A172 (cell line): Measurements from ENCODE around the gene HDAC9. TPM values are rescaled to one million over a fixed set of nuclear protein-coding genes. Genes with fewer than 3 reads are reported as not detected.

Source experiments
- DNase-seq: peaks from one replicate; pipeline ENCODE4 v3.0.0-alpha.2; 2015; ENCODE audit warnings: low spot score
- total RNA-seq: library from RNA; depleted of rRNA; stranded (reverse); fragments of >200 nt; shearing (Covaris generic); gene quantifications from 2 replicates; pipeline ENCODE4 v1.2.3, GENCODE V29; 2014

Gene HDAC9
- total RNA-seq, 1 experiment from 2014 or later = 53.6 TPM

DNA sequence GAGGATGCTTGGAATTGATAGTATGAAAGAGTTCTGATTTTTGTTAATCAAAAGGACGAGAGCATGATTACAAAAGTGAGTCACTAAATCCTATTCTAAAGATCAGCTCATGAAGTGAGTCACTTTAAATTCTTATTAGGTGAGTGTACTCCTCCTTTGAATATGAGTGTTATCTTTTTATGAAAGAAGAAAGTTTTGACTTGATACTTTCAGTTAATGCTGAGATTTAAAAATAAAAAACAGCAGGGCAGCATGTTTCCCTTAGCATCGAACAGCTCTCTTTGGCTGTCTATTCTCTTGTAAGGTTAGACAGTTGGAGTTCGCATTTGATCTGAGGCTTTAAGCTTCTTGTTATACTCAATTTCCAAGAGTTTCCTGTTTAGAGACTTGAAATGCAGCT, 399.9 kb downstream of the HDAC9 start:
- DNase-seq = peak; percentile 83

DNA sequence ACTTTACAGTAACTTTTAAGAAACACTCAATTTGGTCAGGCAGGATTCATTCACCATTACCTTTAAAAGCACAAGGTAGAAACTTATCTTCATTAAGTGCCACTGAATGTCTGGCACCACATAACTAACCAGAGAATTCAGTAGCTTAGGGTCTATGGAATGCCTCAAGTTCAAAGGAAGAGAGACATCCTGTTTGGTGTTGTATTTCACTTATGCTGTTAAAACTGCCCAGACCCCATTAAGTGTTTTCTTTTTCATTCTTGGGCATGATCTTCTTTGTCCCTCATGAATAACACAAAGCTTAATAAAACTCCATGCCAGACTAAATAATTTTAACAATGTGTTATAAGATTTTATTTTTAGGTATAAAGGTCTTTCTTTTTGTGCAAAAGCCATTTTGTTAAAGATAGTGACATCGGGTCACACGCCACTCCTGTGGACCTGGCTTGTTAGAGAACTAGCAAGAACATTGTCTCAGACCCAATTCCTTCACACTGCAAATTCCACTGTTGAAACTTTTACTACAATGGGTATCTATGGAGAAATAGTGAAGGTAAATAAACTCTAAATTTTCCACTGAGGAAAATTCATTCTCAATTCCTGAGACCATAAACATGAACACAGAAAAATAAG, 400.9 kb downstream of the HDAC9 start:
- DNase-seq = peak; percentile 21

DNA sequence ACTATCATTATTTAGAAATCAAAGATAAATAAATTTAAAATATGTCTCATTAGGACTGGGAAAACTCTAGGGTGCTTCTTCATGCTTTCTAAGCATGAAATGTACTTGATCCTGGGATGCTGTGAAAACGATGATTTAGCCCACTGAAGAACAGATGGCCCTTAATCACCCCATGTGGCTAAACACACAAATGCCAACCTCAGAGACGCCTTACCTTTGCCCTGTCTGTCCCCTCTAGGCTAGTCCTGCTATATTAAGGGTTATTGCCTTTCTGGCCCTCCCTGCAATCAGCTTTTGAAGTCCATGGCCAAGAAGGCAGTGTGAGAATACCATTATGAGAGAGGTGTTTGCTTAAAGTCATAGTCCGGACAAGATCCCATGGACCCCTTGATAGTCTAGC, 404.7 kb downstream of the HDAC9 start:
- no peak for DNase-seq

DNA sequence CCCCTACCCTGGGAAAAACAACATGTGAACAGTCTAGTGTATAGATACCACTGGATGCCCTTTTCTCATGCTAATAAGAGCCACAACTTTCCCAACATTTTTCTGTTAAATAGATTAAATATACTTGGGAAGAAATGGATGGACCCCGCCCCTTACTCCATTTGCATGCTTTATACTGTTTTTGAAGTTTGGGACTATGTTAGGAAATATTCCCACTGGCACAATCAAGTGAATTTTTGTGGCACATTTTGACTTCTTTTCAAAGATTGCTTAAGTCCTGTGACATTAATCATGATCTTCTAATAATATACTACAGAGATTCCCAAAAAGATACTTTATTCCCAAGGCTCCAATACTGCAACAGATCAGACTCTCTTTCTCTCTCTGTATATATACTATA, 405.3 kb downstream of the HDAC9 start:
- no peak for DNase-seq

DNA sequence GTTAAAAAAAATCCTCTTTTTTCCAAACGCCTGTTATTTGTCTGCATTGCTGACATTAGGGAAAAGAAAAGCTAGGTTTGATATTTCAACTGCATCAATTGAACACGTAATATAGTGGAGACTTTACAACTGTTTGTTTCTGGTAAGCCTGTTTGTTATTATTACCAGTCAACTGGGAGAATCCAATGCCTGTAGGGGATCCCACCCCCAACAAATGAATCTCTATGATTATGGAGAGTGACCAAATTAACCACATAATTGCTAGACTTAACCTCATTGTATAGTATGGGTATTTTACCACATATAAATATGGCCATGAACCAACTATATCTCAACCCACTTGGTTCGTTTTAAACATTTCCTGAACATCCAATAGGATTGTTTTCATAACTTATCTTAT, 405.8 kb downstream of the HDAC9 start:
- no peak for DNase-seq

DNA sequence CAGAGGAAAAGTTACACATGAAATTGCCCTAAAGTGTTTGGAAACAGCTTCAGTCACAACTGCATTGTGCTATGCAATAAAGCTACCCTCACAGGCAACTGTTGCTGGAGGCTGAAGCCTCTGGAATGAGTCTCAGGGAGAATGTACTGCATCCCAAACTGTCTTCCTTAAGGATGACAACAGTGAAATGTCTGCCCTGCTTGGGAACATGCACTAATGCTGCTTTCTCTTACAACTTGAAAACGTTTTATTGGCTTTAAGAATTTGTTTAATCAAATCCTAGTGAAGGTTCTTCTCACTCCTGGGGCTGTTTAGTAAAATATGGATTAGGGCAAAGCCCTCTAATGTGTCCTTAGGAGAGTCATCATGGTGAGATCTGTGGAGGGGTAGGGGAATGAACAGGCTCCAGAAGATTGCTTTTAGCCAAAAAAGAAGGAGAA, 406.5 kb downstream of the HDAC9 start:
- no peak for DNase-seq

DNA sequence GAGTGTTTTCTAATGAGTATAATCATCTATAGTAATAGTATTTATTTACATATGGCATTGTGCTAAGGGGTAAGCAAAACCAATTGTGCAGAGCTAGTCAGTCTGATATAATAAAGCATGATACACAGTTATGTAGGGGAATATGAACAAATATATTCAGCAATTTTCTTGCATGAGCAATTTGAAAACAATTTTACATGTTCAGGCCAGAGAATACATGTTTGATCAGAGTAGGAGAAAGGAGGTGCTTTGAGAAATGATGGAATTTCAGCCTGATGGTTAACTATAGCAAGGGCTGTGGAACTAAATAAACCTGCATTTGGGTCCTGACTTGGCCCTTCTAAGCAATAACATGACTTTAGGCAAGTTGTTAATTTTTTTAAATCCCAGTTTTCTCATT, 407.3 kb downstream of the HDAC9 start:
- DNase-seq = no peak

DNA sequence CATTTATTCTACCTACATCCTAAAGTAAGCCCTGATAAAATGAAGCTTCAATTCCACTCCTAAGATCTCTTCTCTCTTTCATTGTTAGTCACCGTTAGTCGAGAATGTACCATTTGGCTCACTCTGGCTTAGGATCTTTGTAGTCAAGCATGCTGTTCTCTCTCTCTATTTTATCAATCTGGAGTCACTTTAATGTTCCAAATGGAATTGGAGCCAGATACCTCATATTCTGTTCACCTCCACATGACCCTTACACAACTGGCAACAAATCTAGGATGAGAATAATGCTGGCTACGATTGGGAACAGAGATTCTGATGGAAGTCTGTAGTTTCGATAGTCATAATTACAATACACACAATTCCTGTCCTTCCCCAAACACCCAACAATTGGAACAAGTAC, 408.1 kb downstream of the HDAC9 start:
- no peak for DNase-seq

DNA sequence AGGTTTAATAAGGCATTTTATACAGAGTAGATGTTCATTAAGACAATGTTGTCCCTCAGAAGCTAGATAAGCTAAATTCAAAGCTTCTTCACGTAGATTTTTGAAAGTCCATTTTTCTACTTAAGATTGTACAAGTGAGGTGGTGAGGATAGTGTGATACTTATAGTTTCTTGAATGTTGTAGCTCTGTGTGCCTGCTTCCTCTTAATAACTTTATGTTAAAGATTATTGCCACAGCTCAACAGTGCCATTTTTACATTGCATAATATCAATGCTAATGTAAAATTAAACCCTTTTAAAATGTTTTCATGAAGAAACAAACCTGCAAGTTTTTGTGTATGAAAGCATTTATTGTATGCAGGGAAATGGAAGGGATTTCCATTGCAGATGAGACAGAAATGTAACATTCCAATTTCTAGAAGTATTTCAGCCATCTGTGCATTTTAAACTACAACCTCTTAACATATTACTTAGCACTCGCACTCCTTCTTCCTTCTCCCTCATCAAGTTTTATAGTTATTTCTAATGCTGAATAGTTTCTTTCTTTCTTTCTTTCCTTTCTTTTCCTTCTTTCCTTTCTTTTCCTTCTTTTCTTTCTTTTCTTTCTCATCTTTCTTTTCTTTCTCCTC, 409.9 kb downstream of the HDAC9 start:
- no peak for DNase-seq

DNA sequence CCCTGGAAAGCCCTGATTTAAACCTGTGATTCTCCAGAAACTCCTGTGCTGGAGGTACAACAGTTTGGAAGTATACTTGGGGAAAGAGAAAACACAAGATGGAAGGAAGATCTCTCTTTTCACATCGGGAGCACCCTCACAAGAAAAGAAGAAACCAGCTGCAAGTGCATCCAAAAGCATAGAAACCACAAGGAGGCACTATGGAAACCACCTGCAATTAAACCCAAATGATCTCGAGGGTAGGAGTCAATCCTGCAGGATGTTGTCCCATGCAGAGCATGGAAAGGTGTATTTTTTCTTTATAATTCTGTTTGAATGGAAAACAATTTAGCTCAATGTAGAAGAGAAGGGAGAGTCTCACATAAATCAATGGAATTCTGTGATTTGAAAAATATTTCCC, 411.4 kb downstream of the HDAC9 start:
- no peak for DNase-seq

DNA sequence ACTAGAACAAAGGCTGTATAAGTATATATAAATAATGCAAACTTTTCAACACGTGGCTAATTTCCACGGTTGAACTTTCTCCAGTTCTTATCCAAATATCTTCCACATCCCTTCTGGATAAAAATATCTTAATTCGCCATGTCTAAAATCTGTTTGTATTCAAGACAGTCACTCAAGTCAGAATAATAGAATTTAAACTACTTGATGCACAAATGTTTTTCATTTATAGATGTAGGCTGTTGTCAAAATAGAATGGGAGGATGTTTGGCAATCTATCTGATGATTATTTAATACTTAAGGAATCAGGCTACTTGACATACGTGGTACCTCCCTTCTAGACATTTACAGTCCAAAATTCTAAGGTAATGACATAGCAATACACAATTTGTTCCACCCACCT, 417.6 kb downstream of the HDAC9 start:
- no peak for DNase-seq

DNA sequence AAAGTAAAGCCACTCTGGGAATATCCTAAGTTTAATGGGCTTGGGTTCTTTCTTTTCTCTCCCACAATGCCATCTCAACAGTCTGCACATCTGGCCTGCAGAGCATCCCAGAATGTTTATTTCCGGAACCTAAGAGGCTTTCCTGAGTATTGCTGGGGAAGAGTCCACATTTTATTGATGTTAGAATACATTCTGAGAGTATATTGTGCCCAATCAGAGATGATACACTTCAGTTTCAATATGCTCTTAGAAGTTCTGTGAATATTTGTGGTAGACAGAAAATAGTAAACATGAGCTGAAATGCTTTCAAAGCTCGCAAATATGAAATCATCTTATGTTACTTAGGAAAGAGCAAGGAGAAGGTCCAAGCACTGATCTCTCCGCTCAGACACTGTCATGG, 421.3 kb downstream of the HDAC9 start:
- no peak for DNase-seq

DNA sequence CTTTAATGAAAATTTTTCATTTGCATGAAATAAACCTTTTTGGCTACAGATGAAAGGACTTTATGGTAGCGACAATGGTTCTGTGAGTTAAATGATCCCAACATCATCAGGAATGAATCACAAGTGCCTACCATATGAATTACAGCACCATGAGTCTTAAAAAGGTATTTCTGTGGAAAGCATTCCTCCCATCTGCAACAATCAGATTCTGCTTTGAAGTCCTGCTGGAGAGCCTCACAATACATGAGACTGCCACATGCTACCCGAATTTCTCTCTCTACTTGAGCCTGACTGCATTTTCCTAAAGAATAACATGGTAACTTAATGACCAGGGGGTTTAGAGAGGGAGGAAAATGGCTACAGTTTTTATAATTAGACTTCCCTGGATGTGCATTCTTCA, 431.6 kb downstream of the HDAC9 start:
- DNase-seq = no peak

DNA sequence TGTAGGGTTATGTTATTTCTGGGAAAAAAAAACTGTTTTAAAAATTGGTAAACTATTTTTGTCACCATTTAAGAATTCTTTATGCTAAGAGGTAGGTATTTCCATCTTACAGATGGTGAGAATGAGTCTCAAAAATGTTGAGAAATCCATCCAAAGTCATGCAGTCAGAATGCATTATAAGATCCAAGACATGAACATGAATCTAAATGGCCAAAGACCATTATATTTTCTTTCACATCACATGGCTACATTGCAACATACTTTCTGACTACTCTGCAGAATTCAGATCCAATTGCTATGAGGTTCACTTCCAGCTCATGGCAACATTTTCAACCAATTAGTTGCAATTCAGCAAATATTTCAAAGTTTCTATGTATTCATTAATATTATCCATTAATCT, 440.7 kb downstream of the HDAC9 start:
- DNase-seq = no peak

DNA sequence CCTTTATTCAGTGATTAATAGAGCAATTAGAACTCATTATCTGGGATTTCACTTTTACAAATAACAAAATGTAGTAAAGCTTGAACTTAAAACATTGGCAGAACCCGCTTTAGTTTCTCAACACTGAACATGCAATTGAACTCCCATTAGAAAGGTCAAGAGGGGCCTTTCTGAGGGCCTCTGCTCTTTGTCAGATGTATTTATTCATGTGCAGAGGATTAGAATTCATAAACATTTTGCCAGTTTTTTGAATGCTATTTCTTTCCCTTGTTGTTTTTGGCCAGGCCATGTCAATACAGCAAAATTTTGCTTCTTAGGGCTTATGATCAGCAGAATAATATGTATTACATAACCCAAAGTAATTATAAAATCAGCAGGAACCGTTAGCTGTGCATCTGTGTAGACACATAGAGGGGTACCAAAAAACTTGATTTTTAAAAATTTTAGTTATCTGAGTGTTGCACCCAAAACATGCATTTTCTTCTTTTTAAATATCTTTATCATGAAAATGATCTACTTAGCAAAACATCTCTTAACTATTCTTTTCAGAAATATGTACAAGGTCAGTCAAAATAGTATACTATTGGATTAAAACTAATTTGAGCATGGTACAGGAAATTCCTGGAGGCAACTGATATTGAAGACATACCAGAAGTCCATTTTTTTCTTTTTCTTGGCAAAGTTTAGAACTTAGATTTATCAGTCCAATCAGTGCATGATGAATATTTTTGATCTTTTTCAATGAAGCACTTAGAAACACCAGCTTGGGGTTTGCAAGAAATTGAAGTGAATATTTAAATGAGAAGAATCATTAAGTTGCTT, 444.4 kb downstream of the HDAC9 start:
- DNase-seq = no peak

DNA sequence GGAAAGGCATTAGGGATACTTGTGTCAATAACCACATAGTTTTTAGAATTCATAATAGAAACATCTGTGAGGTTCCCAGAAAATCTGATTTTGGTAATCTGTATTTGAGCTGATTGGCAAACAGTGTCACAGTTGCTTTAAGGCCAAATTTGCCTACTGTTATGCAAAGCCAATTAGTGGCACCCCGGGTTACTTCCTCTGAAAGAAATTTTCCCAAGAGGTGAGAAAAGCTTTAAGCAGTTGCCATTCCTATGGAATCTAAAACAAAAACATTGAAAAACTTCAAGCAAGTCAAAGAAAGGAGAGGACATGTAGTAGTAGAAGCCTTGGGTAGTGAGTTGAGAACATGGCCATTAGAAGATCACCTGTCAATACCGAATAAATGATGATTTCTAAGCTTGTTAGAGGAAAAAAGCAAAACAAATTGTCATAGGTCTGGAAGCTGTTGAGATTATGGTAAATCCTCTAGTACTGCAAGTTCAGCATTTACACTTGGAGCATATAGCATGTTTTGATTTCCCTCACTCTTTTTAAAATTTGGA, 445.1 kb downstream of the HDAC9 start:
- DNase-seq = no peak

DNA sequence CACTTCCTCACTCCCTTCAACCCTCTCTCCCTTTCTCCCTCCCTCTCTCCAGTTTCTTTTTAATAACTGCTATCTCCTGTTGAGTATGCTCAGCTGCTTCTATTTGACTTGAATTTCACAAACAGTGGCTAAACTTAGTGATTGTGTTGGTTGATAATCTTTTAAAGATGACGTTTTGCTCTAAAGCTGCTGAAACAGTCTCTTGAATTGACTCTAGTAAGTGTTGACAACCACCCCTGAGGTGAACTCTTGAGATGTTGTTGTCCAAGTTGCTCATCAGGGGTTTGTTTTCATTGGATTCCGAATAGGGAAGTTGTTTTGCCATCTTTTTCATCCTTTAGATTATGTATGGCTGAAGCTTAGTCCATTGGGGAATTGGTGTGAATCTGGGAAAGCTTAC, 445.7 kb downstream of the HDAC9 start:
- no peak for DNase-seq

DNA sequence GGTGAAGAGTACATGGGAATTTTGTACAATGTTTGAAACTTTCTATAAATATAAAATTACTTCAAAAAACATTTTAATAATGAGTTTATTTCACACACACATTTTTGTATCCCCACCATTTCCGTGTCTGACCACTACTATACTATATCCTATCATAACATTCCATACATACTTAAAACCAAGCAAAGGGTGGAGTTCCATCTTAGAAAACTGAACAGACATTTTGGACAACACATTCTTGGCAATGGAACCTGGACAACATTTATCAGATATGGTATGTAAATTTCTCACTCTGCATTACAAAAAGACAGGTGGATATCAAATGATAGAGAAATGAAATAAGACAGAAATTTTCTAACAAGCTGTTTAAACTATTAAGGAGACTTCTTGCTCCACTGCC, 453.0 kb downstream of the HDAC9 start:
- DNase-seq = no peak

DNA sequence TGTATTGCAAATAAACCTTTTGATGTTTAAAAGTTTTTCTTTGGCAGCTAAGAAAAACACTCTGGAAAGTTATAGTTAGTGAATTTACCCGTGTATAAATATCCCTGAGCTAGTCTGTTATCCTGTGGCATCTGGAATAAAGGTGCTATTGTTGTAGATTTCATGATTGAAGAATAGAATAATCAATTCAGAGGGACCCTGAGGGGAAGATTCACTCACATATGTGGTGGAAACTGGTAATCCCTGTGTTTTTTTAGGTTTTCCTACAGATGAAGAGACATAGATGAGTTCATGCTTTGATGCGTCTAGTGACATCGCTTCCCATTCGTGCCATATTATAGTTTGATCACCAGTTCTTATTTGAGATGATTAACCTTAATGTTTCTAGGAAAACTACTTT, 457.3 kb downstream of the HDAC9 start:
- DNase-seq = no peak

DNA sequence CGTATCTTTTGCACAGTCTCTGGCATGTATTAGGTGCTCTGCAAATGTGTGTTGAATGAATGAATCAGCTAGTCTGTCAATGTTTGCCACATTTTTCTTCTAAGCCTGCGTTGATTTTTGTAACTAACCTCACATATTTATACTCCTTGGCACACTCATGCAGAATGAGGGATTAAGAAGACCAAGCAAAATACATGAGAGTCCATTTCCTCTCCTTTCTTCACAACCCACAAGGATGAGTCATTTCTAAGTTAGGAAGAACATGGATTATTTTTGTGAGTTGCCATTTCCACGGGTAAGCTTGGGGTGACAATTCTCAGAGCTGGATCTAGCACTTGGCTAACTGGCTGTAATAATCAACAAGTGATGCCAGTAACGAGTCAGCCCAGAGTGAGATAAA, 463.1 kb downstream of the HDAC9 start:
- DNase-seq = peak; percentile 51

DNA sequence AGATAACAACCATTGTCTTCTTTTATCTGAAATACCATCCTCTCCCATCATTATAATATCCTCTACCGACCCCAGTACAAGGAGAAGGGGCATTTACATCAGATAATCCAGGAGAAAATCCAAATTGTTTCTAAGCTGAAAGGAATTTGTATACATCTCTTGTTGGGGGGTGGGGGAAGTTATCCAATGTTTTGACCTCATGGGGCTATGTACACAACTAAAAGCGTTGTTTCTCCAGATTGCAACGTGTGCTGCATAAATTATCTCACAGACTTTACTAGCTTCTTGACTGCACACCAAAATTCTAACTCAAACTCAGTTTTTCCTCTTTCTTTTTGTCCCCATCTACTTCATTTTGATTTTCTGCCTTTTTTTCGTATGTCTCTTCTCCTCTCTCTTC, 465.2 kb downstream of the HDAC9 start:
- DNase-seq = no peak

DNA sequence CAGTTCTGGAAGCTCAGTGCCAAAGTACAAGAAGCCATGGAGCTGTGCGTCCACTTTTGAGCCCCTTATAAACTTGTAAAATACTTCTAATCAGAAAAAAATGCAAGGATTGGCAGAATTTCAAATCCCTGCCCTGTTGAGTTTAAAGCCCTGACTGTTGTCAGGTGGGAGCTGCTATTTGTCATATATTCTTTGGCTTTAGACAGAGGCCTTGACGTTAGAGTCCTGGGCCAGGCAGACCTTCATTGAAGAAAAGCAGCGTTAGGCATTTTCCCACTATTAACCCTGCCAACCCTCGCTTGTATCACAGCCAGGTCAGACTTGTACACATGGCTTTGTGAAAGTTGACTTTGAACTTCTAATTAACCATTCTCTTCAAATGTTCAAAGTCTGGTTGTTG, 466.5 kb downstream of the HDAC9 start:
- peak; percentile 26 for DNase-seq

DNA sequence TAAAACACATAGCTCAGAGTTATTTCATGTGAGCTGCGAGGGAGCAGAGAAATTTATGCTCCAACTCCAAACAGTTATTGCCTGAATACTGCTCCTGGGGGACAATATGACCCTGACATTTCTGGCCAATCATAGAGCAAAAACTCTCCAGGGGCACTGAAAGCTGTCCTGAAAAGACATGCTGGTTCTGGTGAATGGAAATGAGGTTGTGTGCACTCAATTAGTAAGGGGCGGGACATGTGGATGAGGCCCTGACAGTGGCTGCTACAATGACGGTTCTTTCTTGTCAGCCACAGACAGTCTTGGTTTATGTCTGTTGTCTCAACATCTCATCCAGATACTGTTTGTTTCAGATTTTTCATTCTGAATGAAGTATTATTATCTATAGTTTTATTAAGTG, 470.1 kb downstream of the HDAC9 start:
- no peak for DNase-seq
